Measurements from ENCODE around the gene CIB4.
"Not testable (repeated sequence)": the region's sequence is repeated elsewhere in the genome, so short reads cannot be mapped to it uniquely, and the experiment has no call there.

CIB4 gene

DNA sequence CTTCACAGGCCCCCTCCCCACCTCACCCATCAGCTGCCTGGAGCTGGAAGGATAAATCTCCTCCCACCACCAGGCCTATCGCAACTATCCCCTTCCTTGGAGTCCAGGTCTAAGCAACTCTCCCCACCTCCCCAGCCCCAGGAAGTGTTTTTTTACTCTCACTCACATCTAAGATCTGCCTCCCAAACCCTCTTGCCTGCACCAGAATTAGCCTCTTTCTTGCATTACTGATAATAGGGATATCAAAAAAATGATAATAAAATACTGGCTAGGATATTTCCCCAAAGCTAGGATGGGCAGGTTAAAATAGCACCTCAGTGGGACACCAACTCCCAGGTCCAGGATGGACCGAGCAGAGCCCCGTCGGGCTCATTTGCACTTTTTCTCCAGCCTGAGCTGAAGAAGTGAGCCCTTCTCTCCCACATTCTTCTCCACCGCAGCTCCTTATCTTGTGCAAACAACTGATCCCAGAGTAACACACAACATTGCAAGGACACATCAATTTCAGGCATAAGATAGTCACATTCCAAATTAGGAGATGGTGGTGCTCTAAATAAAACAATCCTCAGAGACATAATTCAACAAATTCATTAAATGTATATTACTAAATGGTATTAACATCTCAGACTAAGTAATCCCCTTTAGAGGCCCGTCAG is 17.7 kb upstream of the CIB4 start (continued):
- no peak for TF ChIP-seq ZNF70 (CRISPR knock-in tag; IDR thresholded peaks at IDR 0.05)

DNA sequence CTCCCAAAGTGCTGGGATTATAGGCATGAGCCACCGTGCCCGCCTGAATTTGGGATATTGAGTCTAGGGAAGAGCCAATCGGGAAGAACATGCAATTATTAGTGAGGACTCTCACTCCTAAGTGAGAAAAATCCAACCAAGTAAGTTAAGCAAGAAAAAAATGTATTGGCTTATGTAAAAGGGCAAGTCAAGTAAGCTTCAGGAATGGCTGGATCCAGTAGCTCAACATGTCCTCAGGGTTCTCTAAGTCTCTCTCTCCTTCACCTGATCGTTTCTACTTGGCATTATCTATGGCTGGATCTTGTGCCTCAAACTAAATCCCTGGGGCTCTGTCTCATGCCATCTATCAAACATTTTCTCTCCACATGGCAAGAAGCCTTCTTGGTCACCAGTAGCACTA is 16.1 kb upstream of the CIB4 start:
- TF ChIP-seq GLIS3 (CRISPR knock-in tag; IDR thresholded peaks at IDR 0.05) (no peak), ARNTL (CRISPR knock-in tag; IDR thresholded peaks at IDR 0.05; ENCODE audit: borderline replicate concordance, low read depth) (no peak), BACH2 (CRISPR knock-in tag; IDR thresholded peaks at IDR 0.05; ENCODE audit: borderline replicate concordance) (no peak), ZNF565 (CRISPR knock-in tag; conservative IDR thresholded peaks at IDR 0.05; ENCODE audit: low read depth) (no peak)
- TF ChIP-seq, protein P1, sequence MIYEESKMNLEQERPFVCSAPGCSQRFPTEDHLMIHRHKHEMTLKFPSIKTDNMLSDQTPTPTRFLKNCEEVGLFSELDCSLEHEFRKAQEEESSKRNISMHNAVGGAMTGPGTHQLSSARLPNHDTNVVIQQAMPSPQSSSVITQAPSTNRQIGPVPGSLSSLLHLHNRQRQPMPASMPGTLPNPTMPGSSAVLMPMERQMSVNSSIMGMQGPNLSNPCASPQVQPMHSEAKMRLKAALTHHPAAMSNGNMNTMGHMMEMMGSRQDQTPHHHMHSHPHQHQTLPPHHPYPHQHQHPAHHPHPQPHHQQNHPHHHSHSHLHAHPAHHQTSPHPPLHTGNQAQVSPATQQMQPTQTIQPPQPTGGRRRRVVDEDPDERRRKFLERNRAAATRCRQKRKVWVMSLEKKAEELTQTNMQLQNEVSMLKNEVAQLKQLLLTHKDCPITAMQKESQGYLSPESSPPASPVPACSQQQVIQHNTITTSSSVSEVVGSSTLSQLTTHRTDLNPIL (CRISPR knock-in tag; IDR thresholded peaks at IDR 0.05; ENCODE audit: low read depth): no peak
- no peak for ATAC-seq

DNA sequence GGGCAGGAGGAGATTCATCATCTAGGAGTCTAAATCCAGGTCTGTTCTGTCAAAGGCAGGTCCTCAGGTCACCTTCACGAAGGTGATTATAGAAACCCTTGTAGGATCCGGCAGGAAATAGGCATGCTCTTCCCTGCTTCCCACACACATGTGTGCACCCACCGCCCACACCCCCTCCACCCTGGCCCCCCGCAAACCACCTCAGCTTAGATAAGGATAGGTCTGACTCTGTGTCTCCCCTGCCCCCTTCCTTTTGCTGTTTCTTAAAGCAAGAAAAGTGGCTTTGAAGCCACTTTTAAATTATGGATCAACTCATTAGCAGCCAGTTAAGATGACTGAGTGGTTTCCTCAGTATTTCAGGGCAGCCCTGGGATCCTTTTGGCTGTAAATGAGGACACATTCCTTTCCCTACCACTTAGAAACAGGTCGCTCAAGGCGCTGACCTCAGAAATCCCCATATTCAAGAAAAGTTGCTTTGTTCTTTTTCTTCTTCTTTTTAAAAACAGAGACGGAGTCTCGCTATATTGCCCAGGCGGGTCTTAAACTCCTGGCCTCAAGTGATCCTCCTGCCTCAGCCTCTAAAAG is 14.5 kb upstream of the CIB4 start:
- no peak for ATAC-seq
- TF ChIP-seq ZC3H10 (CRISPR knock-in tag; IDR thresholded peaks at IDR 0.05) (no peak), TOX (CRISPR knock-in tag; IDR thresholded peaks at IDR 0.05; ENCODE audit: borderline replicate concordance) (no peak), TCF4 (CRISPR knock-in tag; IDR thresholded peaks at IDR 0.05; ENCODE audit: borderline replicate concordance) (no peak), SNAI2 (CRISPR knock-in tag; IDR thresholded peaks at IDR 0.05) (no peak), ZNF70 (CRISPR knock-in tag; IDR thresholded peaks at IDR 0.05) (no peak), ZFP3 (CRISPR knock-in tag; IDR thresholded peaks at IDR 0.05) (no peak), ISL1 (CRISPR knock-in tag; IDR thresholded peaks at IDR 0.05) (no peak), RARB (CRISPR knock-in tag; IDR thresholded peaks at IDR 0.05) (no peak), ZNF565 (CRISPR knock-in tag; conservative IDR thresholded peaks at IDR 0.05; ENCODE audit: low read depth) (no peak), ZFP30 (CRISPR knock-in tag; IDR thresholded peaks at IDR 0.05) (no peak), BACH2 (CRISPR knock-in tag; IDR thresholded peaks at IDR 0.05; ENCODE audit: borderline replicate concordance) (no peak), PPARA (CRISPR knock-in tag; IDR thresholded peaks at IDR 0.05; ENCODE audit: borderline replicate concordance) (no peak)
- TF ChIP-seq, protein P2, sequence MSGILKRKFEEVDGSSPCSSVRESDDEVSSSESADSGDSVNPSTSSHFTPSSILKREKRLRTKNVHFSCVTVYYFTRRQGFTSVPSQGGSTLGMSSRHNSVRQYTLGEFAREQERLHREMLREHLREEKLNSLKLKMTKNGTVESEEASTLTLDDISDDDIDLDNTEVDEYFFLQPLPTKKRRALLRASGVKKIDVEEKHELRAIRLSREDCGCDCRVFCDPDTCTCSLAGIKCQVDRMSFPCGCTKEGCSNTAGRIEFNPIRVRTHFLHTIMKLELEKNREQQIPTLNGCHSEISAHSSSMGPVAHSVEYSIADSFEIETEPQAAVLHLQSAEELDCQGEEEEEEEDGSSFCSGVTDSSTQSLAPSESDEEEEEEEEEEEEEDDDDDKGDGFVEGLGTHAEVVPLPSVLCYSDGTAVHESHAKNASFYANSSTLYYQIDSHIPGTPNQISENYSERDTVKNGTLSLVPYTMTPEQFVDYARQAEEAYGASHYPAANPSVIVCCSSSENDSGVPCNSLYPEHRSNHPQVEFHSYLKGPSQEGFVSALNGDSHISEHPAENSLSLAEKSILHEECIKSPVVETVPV (CRISPR knock-in tag; IDR thresholded peaks at IDR 0.05): no peak
- TF ChIP-seq, protein P3, sequence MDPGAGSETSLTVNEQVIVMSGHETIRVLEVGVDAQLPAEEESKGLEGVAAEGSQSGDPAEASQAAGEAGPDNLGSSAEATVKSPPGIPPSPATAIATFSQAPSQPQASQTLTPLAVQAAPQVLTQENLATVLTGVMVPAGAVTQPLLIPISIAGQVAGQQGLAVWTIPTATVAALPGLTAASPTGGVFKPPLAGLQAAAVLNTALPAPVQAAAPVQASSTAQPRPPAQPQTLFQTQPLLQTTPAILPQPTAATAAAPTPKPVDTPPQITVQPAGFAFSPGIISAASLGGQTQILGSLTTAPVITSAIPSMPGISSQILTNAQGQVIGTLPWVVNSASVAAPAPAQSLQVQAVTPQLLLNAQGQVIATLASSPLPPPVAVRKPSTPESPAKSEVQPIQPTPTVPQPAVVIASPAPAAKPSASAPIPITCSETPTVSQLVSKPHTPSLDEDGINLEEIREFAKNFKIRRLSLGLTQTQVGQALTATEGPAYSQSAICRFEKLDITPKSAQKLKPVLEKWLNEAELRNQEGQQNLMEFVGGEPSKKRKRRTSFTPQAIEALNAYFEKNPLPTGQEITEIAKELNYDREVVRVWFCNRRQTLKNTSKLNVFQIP (CRISPR knock-in tag; IDR thresholded peaks at IDR 0.05; ENCODE audit: borderline replicate concordance, low read depth): no peak
- TF ChIP-seq, protein P4, sequence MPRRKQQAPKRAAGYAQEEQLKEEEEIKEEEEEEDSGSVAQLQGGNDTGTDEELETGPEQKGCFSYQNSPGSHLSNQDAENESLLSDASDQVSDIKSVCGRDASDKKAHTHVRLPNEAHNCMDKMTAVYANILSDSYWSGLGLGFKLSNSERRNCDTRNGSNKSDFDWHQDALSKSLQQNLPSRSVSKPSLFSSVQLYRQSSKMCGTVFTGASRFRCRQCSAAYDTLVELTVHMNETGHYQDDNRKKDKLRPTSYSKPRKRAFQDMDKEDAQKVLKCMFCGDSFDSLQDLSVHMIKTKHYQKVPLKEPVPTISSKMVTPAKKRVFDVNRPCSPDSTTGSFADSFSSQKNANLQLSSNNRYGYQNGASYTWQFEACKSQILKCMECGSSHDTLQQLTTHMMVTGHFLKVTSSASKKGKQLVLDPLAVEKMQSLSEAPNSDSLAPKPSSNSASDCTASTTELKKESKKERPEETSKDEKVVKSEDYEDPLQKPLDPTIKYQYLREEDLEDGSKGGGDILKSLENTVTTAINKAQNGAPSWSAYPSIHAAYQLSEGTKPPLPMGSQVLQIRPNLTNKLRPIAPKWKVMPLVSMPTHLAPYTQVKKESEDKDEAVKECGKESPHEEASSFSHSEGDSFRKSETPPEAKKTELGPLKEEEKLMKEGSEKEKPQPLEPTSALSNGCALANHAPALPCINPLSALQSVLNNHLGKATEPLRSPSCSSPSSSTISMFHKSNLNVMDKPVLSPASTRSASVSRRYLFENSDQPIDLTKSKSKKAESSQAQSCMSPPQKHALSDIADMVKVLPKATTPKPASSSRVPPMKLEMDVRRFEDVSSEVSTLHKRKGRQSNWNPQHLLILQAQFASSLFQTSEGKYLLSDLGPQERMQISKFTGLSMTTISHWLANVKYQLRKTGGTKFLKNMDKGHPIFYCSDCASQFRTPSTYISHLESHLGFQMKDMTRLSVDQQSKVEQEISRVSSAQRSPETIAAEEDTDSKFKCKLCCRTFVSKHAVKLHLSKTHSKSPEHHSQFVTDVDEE (CRISPR knock-in tag; IDR thresholded peaks at IDR 0.05): no peak
- TF ChIP-seq, protein P5, sequence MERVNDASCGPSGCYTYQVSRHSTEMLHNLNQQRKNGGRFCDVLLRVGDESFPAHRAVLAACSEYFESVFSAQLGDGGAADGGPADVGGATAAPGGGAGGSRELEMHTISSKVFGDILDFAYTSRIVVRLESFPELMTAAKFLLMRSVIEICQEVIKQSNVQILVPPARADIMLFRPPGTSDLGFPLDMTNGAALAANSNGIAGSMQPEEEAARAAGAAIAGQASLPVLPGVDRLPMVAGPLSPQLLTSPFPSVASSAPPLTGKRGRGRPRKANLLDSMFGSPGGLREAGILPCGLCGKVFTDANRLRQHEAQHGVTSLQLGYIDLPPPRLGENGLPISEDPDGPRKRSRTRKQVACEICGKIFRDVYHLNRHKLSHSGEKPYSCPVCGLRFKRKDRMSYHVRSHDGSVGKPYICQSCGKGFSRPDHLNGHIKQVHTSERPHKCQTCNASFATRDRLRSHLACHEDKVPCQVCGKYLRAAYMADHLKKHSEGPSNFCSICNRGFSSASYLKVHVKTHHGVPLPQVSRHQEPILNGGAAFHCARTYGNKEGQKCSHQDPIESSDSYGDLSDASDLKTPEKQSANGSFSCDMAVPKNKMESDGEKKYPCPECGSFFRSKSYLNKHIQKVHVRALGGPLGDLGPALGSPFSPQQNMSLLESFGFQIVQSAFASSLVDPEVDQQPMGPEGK (CRISPR knock-in tag; IDR thresholded peaks at IDR 0.05; ENCODE audit: borderline replicate concordance): no peak

DNA sequence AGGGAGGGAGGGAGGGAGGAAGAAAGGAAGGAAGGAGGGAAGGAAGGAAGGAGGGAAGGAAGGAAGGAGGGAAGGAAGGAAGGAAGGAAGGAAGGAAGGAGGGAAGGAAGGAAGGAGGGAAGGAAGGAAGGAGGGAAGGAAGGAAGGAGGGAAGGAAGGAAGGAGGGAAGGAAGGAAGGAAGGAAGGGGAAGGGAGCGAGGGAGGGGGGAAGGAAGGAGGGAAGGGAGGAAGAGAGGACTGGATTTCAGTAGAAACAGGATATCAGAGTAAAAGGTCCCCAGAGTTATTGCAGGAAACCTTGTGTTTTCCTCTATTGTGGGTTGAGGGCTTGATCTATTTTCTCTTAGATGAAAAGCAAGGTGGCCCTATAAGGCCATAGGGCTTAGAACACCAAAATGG is 14.0 kb upstream of the CIB4 start:
- ATAC-seq: not testable (repeated sequence)

All from SK-N-SH treated with all-trans-retinoic acid at 6 μM for 48 hours (cell line).